H1 (cell line): ENCODE measurements around the gene MCUR1. TPM values are rescaled to one million over a fixed set of nuclear protein-coding genes. Genes with fewer than 3 reads are reported as not detected.

Experiments used
- CTCF ChIA-PET: fragments of 300-600 bp; sonication (Branson Sonifier 250); formaldehyde crosslinking; loops from one replicate; lab custom pipeline; 2021; ENCODE audit not compliant: partially characterized antibody; lab: Charles Lee
- POLR2A ChIA-PET: fragments of 300-600 bp; sonication (Branson Sonifier 250); formaldehyde crosslinking; loops from one replicate; lab custom pipeline; 2021; ENCODE audit warnings: inconsistent platforms; ENCODE audit not compliant: partially characterized antibody; lab: Charles Lee
- DNase-seq, 2 experiments: peaks; one replicate each; pipeline versions ENCODE4 v3.0.0 to v3.0.0-alpha.2; 2010 to 2022; ENCODE audit warnings: low spot score in 2 of 2, low read depth in 1 of 2, mixed read lengths in 1 of 2
- FAIRE-seq: peaks from 2 replicates; lab custom pipeline; 2011; peaks lifted over from hg19 to GRCh38; lab: Jason Lieb, UNC
- H2AFZ ChIP-seq: 2 replicates; pipeline ENCODE4 v1.8.1; 2012; ENCODE audit warnings: low read length, inconsistent platforms
- H2AK5ac ChIP-seq: 2 replicates; pipeline ENCODE4 v1.6.1; 2013; ENCODE audit warnings: low read depth, low read length
- H2BK120ac ChIP-seq: replicated peaks from 2 replicates; pipeline ENCODE3; 2013; ENCODE audit warnings: low read depth, low read length, inconsistent platforms
- H2BK12ac ChIP-seq: 2 replicates; pipeline ENCODE4 v1.6.1; 2013; ENCODE audit warnings: low read depth, low read length
- H2BK15ac ChIP-seq: 2 replicates; pipeline ENCODE4 v1.6.1; 2013; ENCODE audit warnings: low read length
- H2BK20ac ChIP-seq: 2 replicates; pipeline ENCODE4 v1.6.1; 2013; ENCODE audit warnings: low read length
- H2BK5ac ChIP-seq: 2 replicates; pipeline ENCODE4 v1.6.1; 2013; ENCODE audit warnings: low read depth, low read length
- H3K14ac ChIP-seq: 2 replicates; pipeline ENCODE4 v1.6.1; 2013; ENCODE audit warnings: inconsistent platforms; ENCODE audit not compliant: insufficient read length
- H3K18ac ChIP-seq: 2 replicates; pipeline ENCODE4 v1.6.1; 2013; ENCODE audit warnings: low read length; ENCODE audit errors: extremely low read depth
- H3K23ac ChIP-seq: 2 replicates; pipeline ENCODE4 v1.6.1; 2013; ENCODE audit warnings: inconsistent platforms; ENCODE audit not compliant: insufficient read length
- H3K23me2 ChIP-seq: 2 replicates; pipeline ENCODE4 v1.6.1; 2013; ENCODE audit warnings: low read depth, low read length
- H3K27ac ChIP-seq: 2 replicates; pipeline ENCODE4 v1.6.1; 2011; ENCODE audit warnings: low read depth, low read length, inconsistent platforms
- H3K27me3 ChIP-seq, 4 experiments: replicated peaks in 1 of 4; 1 replicate in 1 of 4; 2 replicates in 3 of 4; pipeline versions ENCODE4 v1.6.1 to v1.8.1; 2011 to 2013; ENCODE audit warnings: low read length in 3 of 4, mild to moderate bottlenecking in 3 of 4, inconsistent platforms in 2 of 4, mixed read lengths in 2 of 4, moderate library complexity in 1 of 4; ENCODE audit not compliant: control insufficient read depth in 3 of 4, insufficient read depth in 3 of 4; ENCODE audit errors: extremely low read depth in 1 of 4
- H3K36me3 ChIP-seq, 4 experiments: 2 replicates each; pipeline versions ENCODE4 v1.6.1 to v1.8.1; 2011 to 2013; ENCODE audit warnings: mild to moderate bottlenecking in 4 of 4, low read length in 3 of 4, moderate library complexity in 2 of 4, control low read depth in 1 of 4, inconsistent platforms in 1 of 4; ENCODE audit not compliant: insufficient read depth in 4 of 4, control insufficient read depth in 2 of 4
- H3K4ac ChIP-seq: replicated peaks from 2 replicates; pipeline ENCODE3; 2013; ENCODE audit warnings: low read length, low read depth, mixed read lengths, inconsistent platforms; ENCODE audit not compliant: insufficient read length
- H3K4me1 ChIP-seq, 4 experiments: replicated peaks in 1 of 4; 1 replicate in 1 of 4; 2 replicates in 3 of 4; pipeline versions ENCODE4 v1.6.1 to v1.8.1; 2011 to 2013; ENCODE audit warnings: low read length in 3 of 4, inconsistent platforms in 2 of 4, mixed read lengths in 1 of 4; ENCODE audit not compliant: insufficient read depth in 4 of 4, control insufficient read depth in 3 of 4
- H3K4me2 ChIP-seq, 2 experiments: 2 replicates each; pipeline versions ENCODE4 v1.6.1 to v1.8.1; 2011 to 2013; ENCODE audit warnings: low read depth in 2 of 2, low read length in 2 of 2, control low read depth in 1 of 2, inconsistent platforms in 1 of 2, mild to moderate bottlenecking in 1 of 2; ENCODE audit not compliant: insufficient read depth in 1 of 2
- H3K4me3 ChIP-seq, 4 experiments: fragments of 200-600, 300-600 bp in 1 of 4; sonication (generic), shearing (Covaris generic), sonication (Bioruptor Twin) in 1 of 4; 2 replicates each; pipeline versions ENCODE4 v1.5.1 to v1.8.1; 2011 to 2016; ENCODE audit warnings: low read length in 4 of 4, low read depth in 3 of 4, control low read depth in 2 of 4, inconsistent platforms in 2 of 4, mild to moderate bottlenecking in 2 of 4, mixed read lengths in 1 of 4, moderate library complexity in 1 of 4; ENCODE audit not compliant: insufficient read depth in 2 of 4; ENCODE audit errors: extremely low read depth in 1 of 4
- H3K56ac ChIP-seq: replicated peaks from 2 replicates; pipeline ENCODE3; 2013; ENCODE audit warnings: low read depth, mild to moderate bottlenecking, mixed read lengths, low read length, inconsistent platforms; ENCODE audit not compliant: insufficient read length
- H3K79me1 ChIP-seq: 2 replicates; pipeline ENCODE4 v1.6.1; 2013; ENCODE audit warnings: low read depth, low read length, control low read depth
- H3K79me2 ChIP-seq, 2 experiments: 2 replicates each; pipeline versions ENCODE4 v1.6.1 to v1.8.1; 2012 to 2013; ENCODE audit warnings: low read length in 2 of 2, mild to moderate bottlenecking in 2 of 2, inconsistent platforms in 1 of 2; ENCODE audit not compliant: insufficient read depth in 2 of 2, control insufficient read depth in 1 of 2
- H3K9ac ChIP-seq, 4 experiments: replicated peaks in 1 of 4; 1 replicate in 1 of 4; 2 replicates in 3 of 4; pipeline versions ENCODE4 v1.6.1 to v1.8.1; 2011 to 2013; ENCODE audit warnings: low read depth in 3 of 4, low read length in 3 of 4, control low read depth in 2 of 4, mild to moderate bottlenecking in 2 of 4, moderate library complexity in 2 of 4, inconsistent platforms in 1 of 4; ENCODE audit errors: extremely low read depth in 1 of 4
- H3K9me3 ChIP-seq, 2 experiments: 2 replicates each; pipeline versions ENCODE4 v1.6.1 to v1.8.1; 2012 to 2013; ENCODE audit warnings: mild to moderate bottlenecking in 2 of 2, moderate library complexity in 2 of 2, control low read depth in 1 of 2, inconsistent platforms in 1 of 2, low read depth in 1 of 2, low read length in 1 of 2, mixed read lengths in 1 of 2; ENCODE audit not compliant: insufficient read depth in 2 of 2
- H4K20me1 ChIP-seq, 2 experiments: replicated peaks in 1 of 2; 2 replicates each; pipeline versions ENCODE3 to v1.8.1; 2011 to 2013; ENCODE audit warnings: inconsistent platforms in 2 of 2, low read length in 2 of 2, mild to moderate bottlenecking in 1 of 2; ENCODE audit not compliant: insufficient read depth in 2 of 2, control insufficient read depth in 1 of 2
- H4K5ac ChIP-seq: 2 replicates; pipeline ENCODE4 v1.6.1; 2013; ENCODE audit warnings: low read length, low read depth, mixed read lengths, inconsistent platforms; ENCODE audit not compliant: insufficient read length
- H4K8ac ChIP-seq: 2 replicates; pipeline ENCODE4 v1.8.0; 2013; ENCODE audit warnings: mild to moderate bottlenecking, moderate library complexity, low read length, inconsistent platforms; ENCODE audit not compliant: insufficient read depth; ENCODE audit errors: extremely low read depth
- H4K91ac ChIP-seq: replicated peaks from 2 replicates; pipeline ENCODE3; 2013; ENCODE audit warnings: low read length, mixed read lengths, inconsistent platforms; ENCODE audit not compliant: insufficient read length
- BCL11A ChIP-seq, 2 experiments: IDR thresholded peaks; one replicate each; pipeline ENCODE4 v1.6.1; 2011; ENCODE audit warnings: low read depth in 2 of 2, low read length in 2 of 2, mild to moderate bottlenecking in 2 of 2
- CBX8 ChIP-seq: fragments of 300-800, 300-1000 bp; sonication (generic); IDR thresholded peaks from 2 replicates; pipeline ENCODE4 v1.7.1; 2016; ENCODE audit warnings: low read depth, low read length, borderline replicate concordance
- CEBPB ChIP-seq: IDR thresholded peaks from 2 replicates; pipeline ENCODE4 v1.6.1; 2012; ENCODE audit warnings: low read depth, low read length
- CHD2 ChIP-seq: IDR thresholded peaks from 2 replicates; pipeline ENCODE4 v1.6.1; 2012; ENCODE audit warnings: low read length, improper control_type of control experiment
- GABPA ChIP-seq: IDR thresholded peaks from 2 replicates; pipeline ENCODE4 v1.6.1; 2011; ENCODE audit warnings: mild to moderate bottlenecking, low read length, moderate library complexity, borderline replicate concordance; ENCODE audit not compliant: insufficient read depth
- GTF2F1 ChIP-seq: IDR thresholded peaks from 2 replicates; pipeline ENCODE4 v1.6.1; 2012; ENCODE audit warnings: low read depth, low read length, improper control_type of control experiment, borderline replicate concordance
- JUN ChIP-seq: IDR thresholded peaks from 2 replicates; pipeline ENCODE4 v1.6.1; 2011; ENCODE audit warnings: low read depth, mild to moderate bottlenecking, improper control_type of control experiment, low read length
- KDM1A ChIP-seq: fragments of 200-600, 300-600 bp; sonication (generic); IDR thresholded peaks from 2 replicates; pipeline ENCODE4 v1.7.1; 2016; ENCODE audit warnings: mild to moderate bottlenecking, low read length, borderline replicate concordance
- NRF1 ChIP-seq: IDR thresholded peaks from 2 replicates; pipeline ENCODE4 v1.6.1; 2011; ENCODE audit warnings: mild to moderate bottlenecking, low read depth, low read length, improper control_type of control experiment
- SP4 ChIP-seq: IDR thresholded peaks from 2 replicates; pipeline ENCODE4 v1.6.1; 2012; ENCODE audit warnings: low read length, inconsistent platforms
- TBP ChIP-seq: IDR thresholded peaks from 2 replicates; pipeline ENCODE4 v1.6.1; 2011; ENCODE audit warnings: low read depth, low read length, improper control_type of control experiment
- YY1 ChIP-seq: IDR thresholded peaks from 2 replicates; pipeline ENCODE4 v1.6.1; 2011; ENCODE audit warnings: low read depth, mild to moderate bottlenecking, low read length
- WGBS, 2 experiments: shearing (Covaris generic) in 1 of 2; methylation state at CpG; one replicate each; pipeline versions ENCODE4 v1.1.6 to v1.1.7; 2013 to 2015; ENCODE audit warnings: low lambda C conversion rate in 2 of 2, mixed read lengths in 2 of 2, inconsistent platforms in 1 of 2, low coverage in 1 of 2, missing lambda C conversion rate in 1 of 2; ENCODE audit not compliant: insufficient replicate concordance in 2 of 2, insufficient coverage in 1 of 2, insufficient read length in 1 of 2; ENCODE audit errors: extremely low coverage in 1 of 2, missing lambda C conversion rate in 1 of 2; 5-methylcytosine and 5-hydroxymethylcytosine counted together
- polyA plus RNA-seq, 7 experiments: library from polyadenylated mRNA; depleted of rRNA in 3 of 7; stranded (reverse) in 5 of 7; unstranded in 2 of 7; fragments of >200 nt in 5 of 7; fragments of 200-250 nt in 2 of 7; gene quantifications; 1 replicate in 5 of 7; 2 replicates in 1 of 7; 4 replicates in 1 of 7; pipeline versions ENCODE4 v1.2.1 to v1.2.3, GENCODE V29; 2011 to 2013; ENCODE audit warnings: missing spikeins in 2 of 7, mixed read lengths in 2 of 7
- total RNA-seq: library from RNA; stranded (reverse); fragmentation: NEBNext Ultra II Directional; extraction: Animal tissue kit (Norgen Biotek cat#: 25700); gene quantifications from 2 replicates; pipeline ENCODE4 v1.2.1, GENCODE V29; 2021

MCUR1 gene
- total and polyA plus RNA-seq, 2 of the 8 experiments (the other 6 are each of a cell fraction or from before 2014, with no cell fraction given), result 9.6 to 37.3 TPM

DNA sequence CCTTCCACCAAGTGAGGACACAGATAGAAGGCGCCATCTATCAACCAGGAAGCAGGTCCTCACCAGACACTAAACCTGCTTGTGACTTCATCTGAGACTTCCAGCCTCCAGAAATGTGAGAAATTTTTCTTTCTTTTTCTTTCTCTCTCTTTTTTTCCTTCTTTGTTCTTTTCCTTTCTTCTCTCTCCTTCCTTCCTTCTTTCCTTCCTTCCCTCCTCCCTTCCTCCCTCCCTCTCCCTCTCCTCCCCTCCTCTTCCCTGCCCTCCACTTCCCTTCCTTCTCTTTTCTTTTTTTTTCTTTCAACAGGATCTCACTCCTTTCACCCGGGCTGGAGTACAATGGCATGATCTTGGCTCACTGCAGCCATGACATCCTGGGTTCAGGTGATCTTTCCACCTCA is 37.4 kb upstream of the MCUR1 start:
- no peak for FAIRE-seq
- Histone ChIP-seq H4K20me1 (no peaks in the 10 kb centered on the region), H2BK120ac (no peak overlapping the region), H3K14ac (no peak overlapping the region), H2AK5ac (no peak overlapping the region), H3K9me3 (no peaks in the 10 kb centered on the region; a peak in 1 of 4 replicates), H3K27me3 (no peaks in the 10 kb centered on the region), H3K79me2 (no peaks in the 10 kb centered on the region), H2BK15ac (no peak overlapping the region), H2BK5ac (no peak overlapping the region)
- TF ChIP-seq GTF2F1 (no peak), CBX8 (no peak), KDM1A (no peak), JUN (no peak), NRF1 (no peak), BCL11A (IDR thresholded peaks at IDR 0.05; ENCODE audit: low read depth in 2 of 2, low read length in 2 of 2) (no peak), GABPA (no peak), CHD2 (no peak), SP4 (no peak), YY1 (no peak), TBP (no peak), CEBPB (no peak)
- TF ChIP-seq, all 59 proteins: peak for 0
- Histone ChIP-seq H2BK12ac (no peak overlapping the region), H3K4ac (no peak overlapping the region), H2BK20ac (no peak overlapping the region), H3K18ac (no peak overlapping the region), H4K5ac (no peak overlapping the region), H3K23ac (no peak overlapping the region), H3K4me1 (peaks cover 0 to 6% (median 2%) of the 10 kb centered on the region in 4 experiments; a peak in 3 of 7 replicates), H3K27ac (no peak overlapping the region), H3K4me3 (no peak overlapping the region), H3K4me2 (no peak overlapping the region), H4K91ac (no peak overlapping the region), H3K23me2 (no peaks in the 10 kb centered on the region; the same call in 1 of the 2 replicates), H3K79me1 (no peaks in the 10 kb centered on the region), H3K56ac (no peak overlapping the region), H3K36me3 (no peaks in the 10 kb centered on the region), H2AFZ (no peak overlapping the region), H3K9ac (no peak overlapping the region), H4K8ac (no peak overlapping the region)
- 82% methylated on average over 2 of the region's 2 CpGs; no CpG with 5 or more reads in 1 of the 2 experiments for WGBS, 2 experiments
- no peak for DNase-seq
- CTCF ChIA-PET, result interaction anchor here (0.6 to 1.3 kb wide), 3 partner anchors 9 to 77 kb away, joined by 3 read pairs; no protein-coding TSS in a partner anchor
- POLR2A ChIA-PET, result interaction anchor here (1.2 kb wide), 1 partner anchor 10 kb away, joined by 4 read pairs; no protein-coding TSS in a partner anchor
